ENCODE data around the gene PANX3.

Gene PANX3

DNA sequence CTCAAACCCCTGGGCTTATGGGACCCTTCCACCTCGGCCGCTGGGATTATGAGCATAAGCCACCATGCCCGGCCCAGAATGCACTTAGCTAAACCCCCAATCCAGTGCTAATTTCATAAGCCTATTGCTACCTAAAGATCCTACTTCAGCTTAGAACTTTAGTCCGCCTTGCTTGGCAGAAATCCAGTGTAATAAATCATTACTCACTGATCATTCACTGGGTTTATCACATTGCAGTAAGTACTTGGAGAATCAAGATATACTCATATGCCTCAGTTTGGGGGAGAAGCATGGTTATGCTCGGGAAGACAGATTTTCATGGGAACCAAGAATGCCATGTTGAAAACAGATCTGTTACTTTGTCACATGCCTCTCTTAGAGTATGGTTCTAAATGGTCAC, 7.6 kb downstream of the PANX3 start:
- no peak for DNase-seq (ENCODE audit: low spot score)

DNA sequence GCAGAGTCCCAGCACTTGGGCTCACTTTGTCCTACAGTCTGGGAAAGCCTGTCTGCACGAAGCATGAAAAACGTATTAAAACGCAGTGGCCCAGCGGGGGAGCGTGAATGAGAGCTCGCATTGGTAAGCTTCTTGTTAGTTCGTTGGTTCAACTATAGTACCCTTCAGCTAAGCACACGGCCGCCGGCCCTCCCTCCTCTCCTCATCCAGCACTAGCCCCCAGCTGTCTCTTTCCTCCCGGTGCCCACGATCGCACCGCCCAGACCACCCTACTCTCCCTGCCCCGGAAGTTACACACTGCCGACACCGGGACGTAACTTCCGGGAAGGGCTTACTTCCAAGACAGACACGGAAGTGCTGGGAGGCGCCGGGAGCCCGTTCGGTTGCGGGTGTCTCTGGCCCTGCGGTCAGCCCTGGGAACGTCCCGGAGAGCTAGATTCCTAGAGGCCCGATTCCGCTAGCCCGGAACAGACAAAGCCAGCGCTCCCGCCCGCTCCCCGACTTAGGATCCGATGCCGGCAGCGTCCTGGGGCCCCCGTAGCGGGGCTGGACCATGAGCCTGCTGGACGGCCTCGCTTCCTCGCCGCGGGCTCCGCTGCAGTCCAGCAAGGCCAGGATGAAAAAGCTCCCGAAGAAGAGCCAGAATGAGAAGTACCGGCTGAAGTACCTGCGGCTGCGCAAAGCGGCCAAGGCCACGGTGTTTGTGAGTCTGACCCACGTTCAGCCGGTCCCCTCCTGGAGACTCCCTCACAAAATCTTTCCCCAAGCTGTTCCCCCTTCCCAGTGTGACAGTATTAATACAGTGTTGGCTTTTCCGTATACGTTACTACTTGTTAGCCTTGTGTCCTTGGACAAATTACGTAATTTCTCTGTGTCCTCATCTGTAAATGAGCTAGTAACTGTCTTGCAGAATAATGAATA, 11.6 kb downstream of the PANX3 start, which contains the start of gene TBRG1:
TBRG1 (plus strand) TSS at position 334 of the 921 bp plus-strand sequence; CDS start at position 554, 220 bp downstream.
- DNase-seq (ENCODE audit: low spot score) = peak; percentile 89

DNA sequence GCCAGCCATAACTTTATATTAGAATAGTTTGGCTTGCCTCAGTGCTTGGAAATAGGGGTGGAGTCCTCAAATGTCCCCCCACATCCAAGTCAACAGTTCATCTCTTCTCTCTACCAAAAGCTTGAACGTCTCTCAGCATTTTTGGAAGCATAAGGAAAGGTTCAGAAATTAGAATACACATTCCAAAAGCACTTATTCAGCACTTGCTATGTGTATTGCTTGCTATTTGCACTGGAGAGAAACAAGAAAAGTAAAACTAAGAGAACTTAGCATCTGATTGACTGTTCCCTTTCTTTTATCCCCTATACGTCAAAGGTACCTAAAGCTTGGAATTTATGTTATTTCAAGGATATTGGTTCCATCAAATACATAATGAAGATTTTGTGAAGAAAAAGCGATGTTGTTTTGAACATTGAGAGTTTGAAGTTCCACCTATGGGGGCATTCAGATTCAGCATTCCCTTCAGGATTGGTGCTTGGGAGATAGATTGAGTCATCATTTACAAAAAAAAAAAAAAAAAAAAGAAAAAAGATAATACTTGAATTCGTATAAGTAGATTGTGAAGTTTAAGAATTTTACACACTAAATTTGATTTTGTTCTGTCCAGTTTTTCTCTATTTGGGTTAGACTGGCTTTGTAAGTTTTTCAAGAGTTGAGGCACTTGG, 12.8 kb downstream of the PANX3 start:
- no peak for DNase-seq (ENCODE audit: low spot score)

DNA sequence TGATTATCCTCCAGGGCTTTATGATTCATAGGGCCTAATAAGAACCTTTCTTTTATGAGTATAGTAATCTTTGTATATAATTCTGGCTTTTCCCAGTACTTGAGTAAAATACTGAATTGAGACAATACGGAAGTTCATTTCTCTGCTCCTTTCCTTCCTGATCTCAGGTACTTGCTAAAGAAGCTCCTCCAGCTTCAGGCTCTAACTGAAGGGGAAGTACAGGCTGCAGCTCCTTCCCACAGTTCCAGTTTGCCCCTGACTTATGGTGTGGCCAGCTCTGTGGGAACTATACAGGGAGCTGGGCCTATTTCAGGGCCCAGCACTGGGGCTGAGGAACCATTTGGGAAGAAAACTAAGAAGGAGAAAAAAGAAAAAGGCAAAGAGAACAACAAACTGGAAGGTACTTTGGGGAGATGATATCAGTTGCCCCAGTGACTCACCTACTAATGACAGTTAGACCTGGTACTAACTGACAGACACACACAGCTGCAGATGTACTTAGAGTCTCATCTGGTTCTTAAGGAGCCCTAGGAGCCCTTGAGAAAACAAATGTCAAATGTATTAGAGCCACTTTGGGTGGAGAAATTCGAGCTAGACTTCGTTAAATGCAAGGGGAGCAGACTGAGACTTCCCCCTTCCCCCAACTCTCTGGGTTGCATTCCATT, 14.4 kb downstream of the PANX3 start:
- DNase-seq (ENCODE audit: low spot score) = no peak

DNA sequence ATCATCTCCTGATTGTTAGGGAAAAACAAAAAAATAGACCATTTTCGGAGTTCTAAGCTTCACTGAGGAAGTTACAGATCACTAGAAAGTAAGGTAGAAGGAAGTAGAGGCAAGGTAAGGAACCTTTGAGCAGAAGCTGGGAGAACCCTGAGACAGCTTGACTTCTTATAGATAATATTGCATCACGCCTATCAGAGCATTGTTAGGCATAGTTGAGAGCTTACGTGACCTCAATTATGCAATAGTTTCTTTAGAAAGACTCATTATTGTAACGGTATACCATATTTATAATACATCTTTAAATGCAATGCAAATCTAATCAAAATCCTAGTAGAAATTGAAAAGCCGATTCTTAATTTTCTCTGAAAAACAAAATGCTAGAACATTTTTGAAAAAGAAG, 16.3 kb downstream of the PANX3 start:
- DNase-seq (ENCODE audit: low spot score) = no peak

DNA sequence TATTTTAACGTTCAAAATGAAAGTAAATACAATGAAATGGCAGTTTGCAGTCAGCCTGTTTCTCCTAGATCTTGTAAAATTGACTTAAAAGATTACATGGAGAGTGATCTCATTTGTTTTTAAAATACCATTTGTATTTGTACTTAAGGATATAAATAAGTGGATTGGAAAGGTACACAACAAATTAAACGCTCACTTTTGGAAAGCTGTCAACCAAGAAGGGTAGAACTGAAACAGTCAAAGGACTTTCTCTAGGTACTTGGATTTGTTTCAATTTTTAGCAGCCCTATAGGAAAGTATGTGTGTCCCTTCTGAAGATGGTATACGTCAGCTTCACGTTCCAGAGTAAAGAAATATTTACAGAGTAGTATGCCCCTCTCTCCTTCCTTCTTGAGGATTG, 18.7 kb downstream of the PANX3 start:
- DNase-seq (ENCODE audit: low spot score) = no peak

DNA sequence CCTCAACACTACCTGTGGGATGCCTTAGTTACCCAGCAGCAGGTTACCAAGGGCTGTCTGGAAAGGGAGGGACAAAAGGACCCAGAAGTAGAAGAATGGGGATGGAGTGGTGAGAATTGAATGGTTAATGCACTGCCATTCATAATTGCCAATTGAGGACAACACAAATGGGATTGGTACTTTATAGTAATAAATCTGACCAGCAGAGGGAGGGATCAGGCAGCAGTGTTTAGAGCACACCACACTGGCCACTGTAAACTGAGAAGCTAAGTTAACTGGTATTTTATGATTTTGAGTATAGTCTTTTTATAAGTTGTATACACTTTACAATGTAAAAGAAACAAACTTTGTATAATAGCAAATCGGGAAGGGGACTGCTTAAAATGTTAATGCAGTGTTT, 22.1 kb downstream of the PANX3 start:
- DNase-seq (ENCODE audit: low spot score) = peak; percentile 14

DNA sequence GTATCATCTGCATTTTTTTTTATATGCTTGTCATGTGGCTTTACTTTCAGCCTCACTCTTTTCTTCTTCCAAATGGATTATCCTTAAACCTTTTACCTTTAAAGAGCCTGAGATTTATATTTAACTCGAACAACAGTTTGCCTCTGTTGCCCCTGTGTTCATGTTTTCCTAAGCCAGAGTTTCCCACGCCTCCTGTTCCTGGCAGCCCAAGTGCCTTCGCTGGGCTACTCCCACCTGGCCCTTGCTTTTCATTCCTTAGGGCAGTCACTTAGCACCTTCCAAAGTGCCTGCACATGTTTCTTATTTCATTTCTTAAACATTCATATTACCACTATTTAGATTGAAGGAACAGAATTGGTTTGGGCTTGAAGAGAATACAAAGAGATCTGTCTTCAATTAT, 24.7 kb downstream of the PANX3 start:
- no peak for DNase-seq (ENCODE audit: low spot score)

DNA sequence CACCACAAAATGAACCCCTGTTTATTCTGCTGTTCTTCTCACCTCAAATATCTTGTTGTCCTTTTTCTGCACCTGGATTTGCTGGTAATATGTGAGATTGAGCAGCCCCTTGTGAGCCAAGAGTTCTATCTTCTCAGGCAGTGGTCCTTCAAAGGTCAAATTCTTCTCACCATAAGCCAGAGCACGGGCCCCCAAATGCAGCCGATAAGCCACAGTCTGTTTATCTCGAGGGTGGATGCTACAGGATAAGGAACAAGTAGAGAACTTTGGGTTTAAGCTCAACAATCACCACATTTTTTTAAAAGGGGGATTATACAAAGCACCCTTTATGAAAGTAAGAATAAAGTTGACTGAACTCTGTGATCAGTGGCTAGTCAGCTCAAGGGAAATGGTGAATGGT, 27.3 kb downstream of the PANX3 start:
- no peak for DNase-seq (ENCODE audit: low spot score)

DNA sequence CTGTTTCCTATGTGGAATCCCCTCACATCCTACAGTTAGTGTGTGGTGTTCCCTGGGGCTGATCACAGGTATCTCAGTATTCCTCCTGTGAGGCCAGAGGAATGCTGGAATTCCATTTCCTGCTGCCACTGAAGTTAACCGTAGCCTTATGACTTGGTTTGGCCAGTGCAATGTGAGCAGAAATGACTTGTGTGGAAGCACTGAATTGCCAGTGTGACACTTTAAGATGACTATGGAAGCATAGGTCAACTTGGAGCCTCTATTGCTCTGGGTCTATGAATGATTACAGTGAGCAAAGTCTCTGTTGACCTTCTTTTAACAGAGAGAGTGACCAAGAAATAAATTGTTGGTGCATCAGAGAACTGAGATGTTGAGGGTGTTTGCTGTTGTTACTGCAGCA, 28.0 kb downstream of the PANX3 start:
- no peak for DNase-seq (ENCODE audit: low spot score)

DNA sequence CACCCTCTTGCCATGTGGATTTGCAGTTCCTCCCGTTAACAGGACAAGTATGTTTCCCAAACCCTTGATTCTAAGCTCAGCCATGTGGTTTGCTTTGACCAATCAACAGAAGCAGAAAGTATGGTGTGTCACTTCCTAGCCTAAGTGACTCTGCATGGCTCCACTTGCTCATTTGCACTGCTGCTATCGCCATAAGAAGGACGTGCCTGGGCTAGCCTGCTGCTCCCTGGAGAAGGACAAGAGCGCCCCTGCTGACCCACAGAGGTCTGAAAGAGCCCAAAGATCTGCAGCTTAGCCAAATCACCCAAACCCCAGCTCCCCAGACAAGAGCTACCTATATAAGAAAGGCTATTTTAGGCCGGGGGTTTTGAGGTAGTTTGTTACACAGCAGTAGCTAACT, 29.4 kb downstream of the PANX3 start:
- no peak for DNase-seq (ENCODE audit: low spot score)

DNA sequence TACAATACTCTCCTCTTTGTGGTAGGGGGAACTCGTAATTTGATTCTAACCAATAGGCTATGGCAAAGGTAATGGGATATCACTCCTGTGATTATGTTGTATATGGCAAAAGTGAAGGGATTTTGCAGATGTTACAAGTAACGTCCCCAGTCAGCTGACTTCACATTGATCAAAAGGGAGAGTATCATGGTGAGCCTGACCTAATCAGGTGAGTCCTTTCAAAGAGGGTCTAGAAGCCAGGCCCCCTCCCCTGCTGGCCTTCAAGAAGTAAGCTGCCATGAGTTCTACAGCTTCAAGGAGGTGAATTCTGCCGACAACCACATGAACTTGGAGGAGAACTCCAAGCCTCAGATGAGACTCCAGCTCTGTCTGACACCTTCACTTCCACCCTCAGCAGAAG, 31.4 kb downstream of the PANX3 start:
- DNase-seq (ENCODE audit: low spot score) = no peak

DNA sequence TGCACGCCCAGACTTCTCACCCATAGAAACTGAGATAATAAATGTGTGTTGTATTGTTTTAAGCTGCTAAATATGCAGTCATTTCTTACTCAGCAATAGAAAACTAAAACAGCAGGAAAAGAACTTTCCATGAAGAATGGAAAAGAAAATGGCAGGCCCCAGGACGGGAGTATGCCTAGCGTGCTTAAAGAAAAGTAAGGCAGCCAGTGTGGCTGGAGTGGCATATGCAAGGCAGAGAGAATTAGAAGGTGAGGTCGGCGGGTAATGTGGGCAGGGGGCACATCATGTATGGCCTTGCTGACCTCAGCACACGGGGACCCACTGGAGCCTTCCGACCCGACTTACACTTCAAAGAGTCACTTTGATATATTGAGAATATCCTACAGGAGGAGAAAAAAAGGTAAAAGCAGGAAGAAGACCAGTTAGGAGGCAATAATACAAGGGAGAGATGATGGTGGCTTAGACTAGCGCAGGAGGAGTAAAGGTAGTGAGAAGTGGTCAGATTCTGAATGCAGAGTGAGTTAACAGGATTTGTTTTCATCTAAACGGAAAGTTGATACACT, 31.9 kb downstream of the PANX3 start:
- no peak for DNase-seq (ENCODE audit: low spot score)

DNA sequence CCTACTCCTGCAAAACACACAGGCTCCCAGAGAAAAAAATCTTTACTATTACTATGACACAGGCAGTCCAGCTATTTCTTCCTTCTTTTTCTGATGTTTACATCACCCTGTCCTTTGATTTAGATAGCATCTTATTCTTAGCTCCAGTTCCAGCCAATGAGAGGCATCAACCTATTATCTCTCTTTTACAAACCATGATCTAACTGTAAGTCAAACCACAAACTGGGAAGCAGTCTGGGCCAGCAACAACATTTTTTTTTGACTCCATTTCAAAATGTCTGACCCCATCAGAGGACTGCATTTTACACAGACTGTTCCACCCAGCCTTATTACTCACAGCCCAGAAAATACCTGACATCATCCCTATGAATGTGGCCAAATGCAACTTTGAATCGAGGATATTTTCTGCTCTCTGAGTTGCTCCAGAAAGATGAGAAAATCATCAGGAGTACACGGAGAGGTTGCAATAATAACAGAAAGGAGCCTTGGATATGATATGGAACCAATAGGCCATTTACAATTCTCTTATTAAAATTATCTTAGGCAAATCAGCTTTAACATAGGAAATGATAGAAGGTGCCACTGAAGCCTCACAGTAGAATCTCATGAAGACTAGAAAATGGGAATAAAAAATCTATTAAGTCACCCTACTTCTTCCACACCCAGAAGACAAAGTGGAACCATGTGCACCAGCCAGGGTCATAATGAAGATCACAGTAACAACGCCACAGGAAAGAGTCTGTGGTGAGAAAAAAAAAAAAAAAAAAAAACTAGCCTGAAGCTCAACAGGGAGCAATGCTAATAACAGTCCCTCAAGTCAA, 32.6 kb downstream of the PANX3 start:
- DNase-seq (ENCODE audit: low spot score) = no peak

DNA sequence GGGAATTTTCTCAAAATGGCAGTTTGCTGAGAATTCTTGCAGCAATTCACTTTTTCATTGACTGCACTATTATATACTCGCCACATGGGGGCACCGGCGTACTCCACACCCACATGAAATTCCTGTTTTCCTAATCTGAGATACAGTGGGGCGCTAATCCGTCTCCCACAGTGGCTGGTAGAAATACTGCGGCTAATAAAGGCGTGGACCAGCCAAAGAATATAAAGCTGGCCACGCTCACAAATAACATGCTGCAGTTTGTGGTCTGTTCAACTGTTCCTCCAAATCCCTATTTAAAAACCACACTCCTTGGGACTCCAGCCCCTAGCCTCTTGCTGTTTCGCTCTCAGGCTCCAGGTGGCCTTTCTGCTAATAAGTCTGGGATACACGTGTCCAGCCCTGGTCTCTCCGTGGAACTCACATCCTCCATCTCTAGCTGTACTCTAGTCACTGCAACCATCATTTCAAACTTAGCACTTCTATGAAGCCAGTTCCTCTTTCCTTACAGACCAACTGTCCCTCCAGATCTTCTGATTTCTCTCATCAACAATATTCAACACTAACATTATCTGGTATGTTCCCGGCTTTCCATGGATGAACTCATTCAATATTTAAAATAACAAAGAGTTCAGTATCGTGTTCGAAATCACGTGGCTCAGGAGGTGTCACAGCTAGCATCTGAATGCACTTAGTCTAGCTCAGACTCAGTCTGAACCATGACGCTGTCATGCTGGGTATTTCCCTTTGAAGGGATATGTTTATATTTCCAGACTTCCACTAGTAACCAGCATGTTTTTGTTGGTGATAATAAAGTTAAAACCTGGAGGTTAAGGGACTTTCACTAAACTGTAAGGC, 33.4 kb downstream of the PANX3 start:
- DNase-seq (ENCODE audit: low spot score) = peak; percentile 40

DNA sequence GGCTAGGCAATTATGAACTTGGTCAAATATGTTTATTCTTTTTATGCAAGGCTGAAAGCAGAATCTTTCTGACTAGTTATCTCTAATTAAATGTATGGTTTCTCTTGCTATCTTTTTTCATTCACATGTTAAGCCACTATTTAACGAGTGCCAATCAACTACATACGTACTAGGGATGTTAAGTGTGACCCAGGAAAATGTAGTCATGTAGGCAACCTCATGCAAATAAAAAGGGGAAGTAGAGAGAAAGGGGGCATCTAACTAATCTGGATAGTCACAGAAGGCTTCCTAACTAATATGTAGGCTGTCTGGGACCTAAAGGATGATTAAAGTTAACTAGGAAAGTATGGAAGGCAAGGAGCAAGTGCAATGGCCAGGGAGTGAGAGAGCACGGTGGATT, 34.9 kb downstream of the PANX3 start:
- peak; percentile 55 for DNase-seq (ENCODE audit: low spot score)

DNA sequence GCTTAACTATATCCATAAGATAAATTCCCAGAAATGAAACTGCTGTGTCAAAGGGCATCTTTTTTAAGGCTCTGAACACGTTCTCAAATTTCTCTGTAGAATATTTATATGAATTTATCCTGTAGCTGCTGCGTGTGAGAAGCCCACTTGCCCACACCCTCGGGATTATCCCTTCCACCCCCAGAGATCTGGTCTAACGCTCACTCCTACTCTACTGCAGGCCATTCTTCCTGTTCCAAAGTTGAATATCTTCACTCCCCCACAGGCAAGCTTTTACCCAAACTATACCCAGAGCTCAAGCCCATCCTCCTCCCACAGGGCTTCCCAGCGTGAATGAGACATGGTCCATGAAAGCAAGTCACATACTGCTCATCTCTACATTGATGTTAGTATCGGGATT, 37.4 kb downstream of the PANX3 start:
- DNase-seq (ENCODE audit: low spot score) = no peak

DNA sequence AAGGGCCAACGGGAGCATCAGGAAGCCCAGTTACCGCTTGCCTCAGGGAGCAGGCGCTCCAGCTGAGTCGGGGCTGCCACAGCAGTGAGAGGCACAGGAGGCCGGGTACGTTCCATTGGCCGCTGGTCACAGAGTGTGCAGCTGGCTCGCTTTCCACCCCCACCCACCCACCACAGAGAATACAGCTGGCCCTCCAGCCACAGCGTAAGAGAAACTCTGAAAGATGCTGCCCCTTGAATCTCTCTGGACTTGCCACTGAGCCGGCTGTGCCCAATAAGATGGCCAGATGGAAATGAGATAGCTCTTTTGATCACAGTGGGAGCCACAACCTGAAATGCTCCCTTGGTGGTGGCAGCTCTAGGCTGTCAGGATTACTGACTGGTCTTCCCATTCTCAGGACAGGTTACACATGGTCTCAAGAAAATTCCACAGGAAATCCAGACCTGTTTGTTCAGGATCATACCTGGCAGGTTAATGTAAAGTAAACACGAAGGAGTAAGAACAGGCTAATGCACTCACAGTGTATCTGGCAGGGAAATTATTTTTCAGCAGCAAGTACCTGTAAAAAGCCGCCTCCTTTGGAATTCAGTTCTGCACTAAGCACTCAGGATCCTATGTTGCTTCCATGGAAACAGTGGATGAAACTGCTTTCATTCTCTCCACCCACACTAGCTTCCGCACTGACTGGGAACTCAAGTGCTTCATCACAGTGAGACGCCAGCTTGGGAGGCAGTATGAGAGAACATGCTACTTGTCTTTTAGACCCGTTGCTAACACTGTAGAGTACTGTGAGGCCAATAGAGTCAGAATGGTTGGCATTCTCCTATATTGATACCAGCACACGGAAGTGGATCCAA, 45.8 kb downstream of the PANX3 start:
- DNase-seq (ENCODE audit: low spot score) = no peak

DNA sequence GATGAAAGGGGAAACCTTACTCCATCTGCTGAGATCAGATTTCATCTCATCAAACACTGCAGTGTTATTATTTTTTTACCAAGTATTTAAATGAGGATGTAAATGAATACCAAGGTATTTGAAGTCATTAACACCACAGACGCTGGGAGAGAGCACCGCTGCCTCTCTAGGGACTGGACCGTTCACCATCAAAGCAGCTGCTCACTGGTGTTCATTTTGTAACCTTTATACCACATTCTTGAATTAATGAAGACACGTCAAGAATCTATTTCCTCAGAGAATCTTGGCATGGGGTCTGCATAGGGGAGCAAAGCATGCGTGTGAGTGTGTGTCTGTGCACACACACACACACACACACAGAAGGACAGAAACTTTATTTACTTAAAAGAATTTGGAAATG, 46.7 kb downstream of the PANX3 start:
- no peak for DNase-seq (ENCODE audit: low spot score)

DNA sequence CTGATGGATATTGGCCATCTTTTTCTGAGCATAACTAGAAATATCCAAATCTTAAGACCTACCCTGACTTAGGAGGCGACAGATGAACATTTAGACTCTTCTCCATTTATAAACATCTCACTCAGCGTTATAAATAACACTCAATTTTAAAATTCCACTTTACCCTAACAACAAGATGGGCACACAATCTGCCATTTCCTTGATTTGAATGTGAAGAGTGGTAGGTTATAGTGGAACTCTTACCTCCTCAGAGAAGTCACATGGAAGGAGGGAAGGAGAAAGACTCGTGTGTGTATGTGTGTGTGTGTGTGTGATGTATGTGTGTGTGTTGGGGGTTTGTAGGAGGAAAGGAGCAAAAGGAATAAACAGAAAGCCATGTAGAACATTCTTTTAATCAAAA, 47.3 kb downstream of the PANX3 start:
- DNase-seq (ENCODE audit: low spot score) = no peak

All from germinal center (tissue), 1 donor.